GM21526 (cell line): ENCODE data around the gene LDHD.

Source experiments
- ATAC-seq: cut with Tn5 transposase; IDR thresholded peaks from one replicate; pipeline ENCODE4 v1.9.1; 2021; ENCODE audit warnings: moderate library complexity; ENCODE audit not compliant: unreplicated experiment, low FRiP score

The LDHD gene

GRCh38 chr16:75114946-75115825 lies 1.4 kb downstream of the LDHD start:
- no peak for ATAC-seq

GRCh38 chr16:75114179-75114945 lies 2.2 kb downstream of the LDHD start:
- ATAC-seq: no peak

GRCh38 chr16:75113541-75114121 lies 2.9 kb downstream of the LDHD start:
- no peak for ATAC-seq

- ATAC-seq: no peak
Observed at GRCh38 chr16:75112734-75113491, 3.7 kb downstream of the LDHD start.

- no peak for ATAC-seq
Observed at GRCh38 chr16:75111961-75112733, 4.4 kb downstream of the LDHD start.

GRCh38 chr16:75111514-75111940 lies 5.1 kb downstream of the LDHD start:
- no peak for ATAC-seq

- ATAC-seq: peak; percentile 80
Observed at GRCh38 chr16:75110637-75111513, 5.7 kb downstream of the LDHD start.

GRCh38 chr16:75109732-75110243 lies 6.8 kb downstream of the LDHD start:
- ATAC-seq: no peak

GRCh38 chr16:75108792-75109731 lies 7.5 kb downstream of the LDHD start:
- no peak for ATAC-seq

GRCh38 chr16:75107505-75107904 lies 9.1 kb downstream of the LDHD start:
- no peak for ATAC-seq

GRCh38 chr16:75106351-75107274 lies 10.0 kb downstream of the LDHD start:
- ATAC-seq: no peak

GRCh38 chr16:75105306-75106061 lies 11.1 kb downstream of the LDHD start:
- ATAC-seq: no peak

- no peak for ATAC-seq
Observed at GRCh38 chr16:75104836-75105235, 11.7 kb downstream of the LDHD start.

- no peak for ATAC-seq
Observed at GRCh38 chr16:75103994-75104393, 12.6 kb downstream of the LDHD start.

GRCh38 chr16:75102595-75102994 lies 14.0 kb downstream of the LDHD start:
- no peak for ATAC-seq

GRCh38 chr16:75101635-75102034 lies 14.9 kb downstream of the LDHD start:
- no peak for ATAC-seq
